ENCODE measurements around the gene SORCS1.

Gene SORCS1

GRCh38 chr10:106716381-106716780, 448.1 kb downstream of the SORCS1 start:
- DNase-seq: no peak

DNA sequence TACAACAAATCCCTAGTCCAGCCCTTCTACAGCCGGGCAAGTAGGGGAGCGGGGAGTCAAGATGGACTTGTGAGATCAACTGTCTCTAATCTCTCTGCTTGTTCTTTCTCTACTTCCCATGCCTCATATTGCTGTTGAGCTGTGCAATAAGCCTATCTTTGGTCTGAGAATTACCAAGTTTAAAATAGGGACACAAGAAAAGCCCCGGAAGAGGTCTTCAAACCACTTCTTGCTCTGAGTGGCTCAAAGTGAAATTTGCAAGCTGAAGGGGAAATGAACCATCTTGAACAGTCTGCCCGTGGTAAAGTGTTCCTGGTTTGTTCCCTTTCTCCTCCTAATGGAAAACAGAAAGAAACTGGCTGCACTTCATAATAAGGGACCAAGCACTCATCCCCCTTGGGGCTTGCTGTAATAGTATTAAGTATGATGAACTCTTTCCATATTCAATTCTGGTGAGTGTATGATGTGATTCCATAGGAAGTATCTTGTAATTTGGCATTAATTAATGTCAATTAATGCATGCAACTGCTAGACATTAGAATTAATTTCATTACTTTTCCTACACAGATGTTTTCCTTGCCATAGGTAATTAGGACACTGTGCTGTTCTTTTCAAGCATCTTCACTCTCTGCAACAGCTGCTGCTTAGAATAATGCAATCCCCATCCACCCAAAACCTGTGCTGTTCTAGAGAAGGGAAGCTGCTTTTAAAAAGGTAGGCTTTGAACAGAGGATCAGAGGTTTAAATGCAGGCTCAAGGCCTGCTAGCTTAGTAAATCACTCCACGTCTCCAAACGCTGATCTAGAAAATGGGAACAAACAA, 449.6 kb downstream of the SORCS1 start:
- DNase-seq: no peak

GRCh38 chr10:106713846-106714245, 450.7 kb downstream of the SORCS1 start:
- DNase-seq: no peak

- DNase-seq: no peak
Measured at GRCh38 chr10:106712988-106713387, 451.5 kb downstream of the SORCS1 start.

DNA sequence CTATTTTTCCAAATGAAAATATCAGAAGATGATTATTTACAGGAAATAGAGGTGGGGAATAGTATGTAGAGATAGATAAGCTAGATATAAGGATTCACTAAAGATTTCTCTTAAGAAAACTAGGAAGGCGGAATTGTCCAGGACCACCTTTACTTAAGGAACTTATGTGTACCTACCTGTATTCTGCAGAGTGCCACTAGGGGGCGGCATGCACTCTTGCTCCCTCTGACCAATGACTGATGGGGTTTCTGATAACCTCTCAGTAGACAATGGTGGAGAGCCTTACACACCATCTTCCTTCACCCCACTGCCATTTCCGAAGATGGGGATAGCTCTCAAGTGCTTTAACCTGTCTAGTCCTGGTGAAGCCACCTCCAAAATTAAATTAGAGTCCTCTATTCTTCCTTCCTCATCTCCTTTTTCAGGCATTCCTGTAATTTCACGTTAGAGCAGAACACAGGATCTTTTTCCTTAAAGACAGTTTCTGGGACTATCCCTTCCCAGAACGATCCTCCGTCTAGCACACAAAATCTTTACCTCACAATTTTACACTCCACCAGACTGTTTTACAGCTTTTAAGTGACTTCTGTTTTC, 453.1 kb downstream of the SORCS1 start:
- DNase-seq: peak; percentile 35

DNA sequence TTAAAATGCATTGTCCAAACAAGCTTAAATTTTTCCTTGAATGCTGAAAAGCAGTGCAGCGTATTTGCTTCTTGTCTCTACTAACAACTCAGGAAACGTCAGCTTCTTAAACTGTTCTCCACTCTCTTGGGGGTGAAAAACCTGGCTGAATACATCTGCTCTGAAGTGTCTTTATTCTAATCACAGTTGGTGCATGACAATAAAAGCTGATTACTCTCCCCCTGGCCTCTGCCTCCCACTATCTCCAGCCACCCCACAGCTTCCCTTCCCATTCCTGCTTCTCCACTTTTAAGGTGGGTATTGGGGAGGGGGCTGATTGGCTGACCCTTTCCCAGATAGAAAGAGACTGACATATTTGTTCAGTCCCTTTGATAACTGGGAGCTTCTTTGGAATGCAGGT, 456.0 kb downstream of the SORCS1 start:
- DNase-seq: no peak

DNA sequence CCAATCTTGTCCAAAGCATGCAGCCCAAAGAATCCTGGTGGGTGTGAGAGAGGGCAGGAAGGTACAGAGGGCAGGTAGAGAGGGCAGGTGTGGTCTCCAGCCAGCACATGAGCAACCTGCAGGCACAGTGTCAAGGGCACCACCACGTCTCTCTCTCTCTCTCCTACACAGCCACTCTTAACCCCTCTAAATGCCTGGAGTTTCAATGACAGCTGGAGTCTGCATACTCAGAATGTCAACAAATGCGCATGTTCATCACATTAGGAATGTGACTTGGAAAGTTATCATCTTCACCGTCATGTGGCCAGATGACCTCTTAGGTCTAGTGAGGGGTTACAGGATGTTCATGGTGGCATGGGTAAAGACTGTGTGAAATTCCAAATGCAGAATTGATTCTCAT, 456.8 kb downstream of the SORCS1 start:
- DNase-seq: no peak

- no peak for DNase-seq
Measured at GRCh38 chr10:106706127-106706526, 458.4 kb downstream of the SORCS1 start.

- peak; percentile 10 for DNase-seq
Measured at GRCh38 chr10:106705681-106706100, 458.8 kb downstream of the SORCS1 start.

GRCh38 chr10:106696239-106696638, 468.3 kb downstream of the SORCS1 start:
- DNase-seq: no peak

DNA sequence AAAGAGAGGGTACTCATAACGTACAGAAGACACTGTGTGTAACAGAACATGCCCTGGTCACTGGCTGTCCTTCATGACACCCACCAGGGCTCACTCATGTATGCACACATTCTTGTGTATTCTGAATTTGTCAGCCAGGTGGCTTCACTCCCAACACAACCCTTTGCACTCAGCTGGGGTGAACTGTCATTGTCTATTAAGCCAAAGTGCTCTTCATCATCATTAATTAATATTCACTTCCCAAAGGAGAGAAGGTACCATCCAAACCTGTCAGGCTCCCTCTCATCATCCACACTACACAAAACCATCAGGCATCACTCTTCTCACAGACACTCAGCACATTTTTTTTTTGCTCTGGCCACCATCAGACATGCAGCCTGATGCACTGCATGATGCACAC, 469.8 kb downstream of the SORCS1 start:
- DNase-seq: no peak

DNA sequence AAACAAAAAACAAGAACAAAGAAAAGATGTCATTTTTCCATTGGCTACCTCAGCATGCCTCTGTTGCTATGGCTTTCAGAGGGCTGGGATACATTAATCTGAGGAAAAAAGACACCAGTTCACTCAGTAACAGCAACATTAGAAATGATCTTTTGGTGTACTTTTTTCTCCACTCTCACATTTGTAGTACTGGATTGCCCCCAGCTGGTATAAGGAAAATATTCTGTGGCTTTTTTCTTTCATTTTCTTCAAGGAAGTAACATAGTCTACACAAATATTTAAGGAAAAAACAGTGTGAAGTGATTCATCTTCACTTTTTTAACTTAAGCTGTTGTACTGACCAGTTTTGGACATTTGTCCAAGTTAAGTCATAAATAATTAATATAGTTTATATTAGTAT, 482.3 kb downstream of the SORCS1 start:
- no peak for DNase-seq

DNA sequence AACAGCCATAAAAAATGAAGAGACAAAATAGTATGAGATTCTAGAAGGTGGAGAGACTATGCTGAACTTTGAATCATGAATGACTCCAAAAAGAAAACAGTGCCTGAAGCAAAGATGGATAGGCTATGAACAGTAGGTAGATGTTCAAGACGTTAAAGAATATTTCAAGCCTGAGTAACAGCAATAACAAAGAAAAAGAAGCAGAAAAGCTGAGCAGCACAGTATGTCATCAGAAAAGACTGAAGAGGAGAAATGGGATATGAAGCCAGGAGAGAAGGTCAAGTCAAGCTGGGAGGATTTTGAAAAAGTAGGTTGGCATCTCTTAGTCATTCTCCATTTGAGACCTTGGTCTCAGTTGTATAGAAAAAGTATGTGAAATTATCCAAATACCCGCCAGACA, 484.4 kb downstream of the SORCS1 start:
- no peak for DNase-seq

- DNase-seq: no peak
Measured at GRCh38 chr10:106679314-106679713, 485.2 kb downstream of the SORCS1 start.

DNA sequence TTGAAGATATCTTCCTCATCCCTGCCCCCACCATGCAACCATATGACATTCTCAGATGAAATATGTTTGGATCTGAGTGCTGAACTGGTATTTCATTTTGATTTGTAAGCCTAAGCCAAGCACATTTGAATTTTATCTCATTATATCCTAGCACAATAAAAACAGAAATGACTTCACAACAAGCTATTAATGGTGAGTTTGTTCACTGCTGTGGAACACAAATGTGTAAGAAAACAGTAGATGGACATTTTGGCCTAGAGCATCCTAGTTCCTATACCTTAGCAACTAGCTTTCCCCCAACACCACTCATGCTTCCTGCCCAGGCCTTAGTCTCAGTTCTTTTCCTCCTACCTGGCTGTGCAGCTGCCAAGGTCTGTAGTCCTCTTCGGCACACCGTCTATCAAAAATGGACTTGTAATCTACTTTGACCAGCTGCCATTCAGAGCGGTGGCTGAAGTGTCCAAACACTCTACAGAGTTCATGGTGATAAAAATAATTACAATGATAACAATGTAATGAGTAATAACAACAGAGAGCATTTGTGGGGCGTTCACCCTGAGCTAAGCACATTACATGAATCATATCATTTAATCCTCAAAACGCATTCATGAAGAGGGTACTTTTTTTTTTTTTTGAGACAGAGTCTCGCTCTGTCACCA, 491.9 kb downstream of the SORCS1 start:
- no peak for DNase-seq

- DNase-seq: no peak
Measured at GRCh38 chr10:106661767-106662140, 502.8 kb downstream of the SORCS1 start.

DNA sequence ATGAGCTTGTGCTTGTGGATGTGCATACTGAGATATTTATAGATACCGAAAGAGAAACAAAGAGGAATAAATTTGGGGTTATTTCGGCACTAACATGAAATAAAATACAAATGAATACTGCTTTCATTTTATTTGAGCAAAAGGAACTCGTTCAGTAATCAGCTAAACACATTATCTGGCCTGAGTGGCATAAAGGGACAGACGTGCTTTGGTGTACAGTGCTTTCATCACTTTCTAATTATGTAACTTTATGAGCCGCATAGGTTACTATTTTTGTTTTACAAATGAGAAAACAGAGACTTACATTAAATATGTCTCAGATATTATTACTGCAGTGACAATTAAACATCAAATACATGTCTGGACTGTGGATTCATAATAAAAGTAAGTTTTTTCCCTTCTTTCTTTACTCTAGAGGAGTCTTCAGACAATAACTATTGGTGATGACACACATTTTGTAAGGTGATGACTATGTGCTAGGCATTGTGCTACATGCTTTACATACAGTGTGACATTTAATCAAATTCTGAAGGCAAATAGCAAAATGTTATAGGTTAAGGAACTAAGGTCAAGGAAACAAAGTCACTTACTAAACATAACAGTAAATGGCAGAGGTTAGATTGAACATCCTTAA, 503.3 kb downstream of the SORCS1 start:
- DNase-seq: no peak

- no peak for DNase-seq
Measured at GRCh38 chr10:106660550-106660949, 504.0 kb downstream of the SORCS1 start.

GRCh38 chr10:106655636-106656035, 508.9 kb downstream of the SORCS1 start:
- DNase-seq: no peak

- DNase-seq: no peak
Measured at GRCh38 chr10:106655165-106655564, 509.3 kb downstream of the SORCS1 start.

GRCh38 chr10:106652279-106652678, 512.2 kb downstream of the SORCS1 start:
- DNase-seq: no peak

- DNase-seq: no peak
Measured at GRCh38 chr10:106648534-106649481, 515.7 kb downstream of the SORCS1 start.

DNA sequence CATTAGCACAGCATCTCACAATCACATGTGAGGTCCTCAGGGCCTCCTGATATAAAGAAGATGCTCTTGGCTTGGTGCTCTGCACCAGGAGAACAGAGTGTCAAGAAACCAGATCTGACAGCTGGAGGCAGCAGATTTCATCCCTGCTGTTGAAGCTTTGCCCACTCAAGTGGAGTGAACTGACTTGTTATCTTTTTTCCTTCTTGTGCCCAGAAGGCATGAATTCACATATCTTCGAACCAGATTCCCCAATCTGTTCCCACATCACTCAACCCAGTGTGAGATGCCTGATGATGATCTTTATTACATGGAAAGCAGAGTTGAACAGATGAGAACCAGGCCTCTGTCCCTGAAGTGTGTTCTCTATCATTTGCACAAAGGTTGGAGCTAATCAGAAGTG, 521.0 kb downstream of the SORCS1 start:
- DNase-seq: no peak
